Muscle layer of colon (tissue), 2 donors: ENCODE results near the gene IFITM1.
"Not testable (repeated sequence)": the region's sequence is repeated elsewhere in the genome, so short reads cannot be mapped to it uniquely, and the experiment has no call there.

ENCODE experiments used
- H3K27ac ChIP-seq: one replicate; pipeline ENCODE4 v1.7.0; 2013; ENCODE audit warnings: low read depth, mild to moderate bottlenecking, low read length, moderate library complexity
- H3K27me3 ChIP-seq, 2 donors: one replicate each; pipeline ENCODE4 v1.7.0; 2013; ENCODE audit warnings: low read length in 2 of 2, mild to moderate bottlenecking in 2 of 2; ENCODE audit not compliant: insufficient read depth in 2 of 2, control insufficient read depth in 1 of 2
- H3K36me3 ChIP-seq: one replicate; pipeline ENCODE4 v1.7.0; 2013; ENCODE audit warnings: mild to moderate bottlenecking, low read length; ENCODE audit not compliant: insufficient read depth
- H3K4me1 ChIP-seq: one replicate; pipeline ENCODE4 v1.7.0; 2013; ENCODE audit warnings: mild to moderate bottlenecking, low read length; ENCODE audit not compliant: insufficient read depth
- H3K4me3 ChIP-seq, 2 donors: one replicate each; pipeline ENCODE4 v1.7.0; 2013; ENCODE audit warnings: low read length in 2 of 2, low read depth in 1 of 2, mild to moderate bottlenecking in 1 of 2, moderate library complexity in 1 of 2
- H3K9ac ChIP-seq: one replicate; pipeline ENCODE4 v1.7.0; 2013; ENCODE audit warnings: low read length
- H3K9me3 ChIP-seq: one replicate; pipeline ENCODE4 v1.7.0; 2013; ENCODE audit warnings: mild to moderate bottlenecking, low read length
- donor health status: abdominal sarcoma.
- donor health status: Adenocarcinoma of cecum.

The IFITM1 gene

DNA sequence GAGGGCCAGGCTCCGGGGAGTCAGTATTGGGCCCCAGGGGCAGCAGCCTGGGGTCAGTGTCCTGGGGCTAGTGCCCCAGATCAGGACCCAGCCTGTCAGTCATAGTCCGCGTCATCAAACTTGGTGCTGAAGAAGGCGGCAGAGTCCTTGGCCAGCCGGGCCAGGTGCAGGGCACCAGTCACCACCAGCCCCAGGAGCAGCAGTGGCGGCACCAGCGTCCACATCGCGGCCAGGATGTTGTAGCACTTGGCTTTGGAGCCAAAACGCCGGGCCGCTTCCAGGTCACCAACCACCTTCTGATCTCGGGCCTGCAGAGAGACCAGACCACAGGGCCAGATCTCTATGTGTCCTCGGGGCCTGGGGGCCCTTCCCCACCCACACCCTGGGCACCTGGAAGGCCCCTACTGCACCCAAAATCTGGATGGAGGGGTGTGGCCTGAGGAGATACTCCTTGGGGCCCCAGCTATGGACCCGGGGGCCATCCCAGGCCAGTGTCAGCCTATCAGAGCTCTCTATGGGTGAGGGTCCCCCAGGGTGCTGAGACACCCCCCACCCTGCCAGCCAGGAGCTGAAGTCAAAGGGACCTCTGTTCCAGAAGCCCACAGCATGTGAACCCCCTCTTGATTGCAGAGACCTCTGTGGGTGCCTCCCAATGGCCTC is 15.3 kb upstream of the IFITM1 start:
- Histone ChIP-seq H3K9ac (no peak overlapping the region), H3K36me3 (no peaks in the 10 kb centered on the region), H3K9me3 (no peaks in the 10 kb centered on the region), H3K4me3 (no peak overlapping the region), H3K27ac (no peak overlapping the region), H3K4me1 (no peaks in the 10 kb centered on the region), H3K27me3 (peaks cover 6 to 42% of the 10 kb centered on the region in 2 donors)

- H3K4me1 ChIP-seq: no peaks in the 10 kb centered on the region
- H3K4me3 ChIP-seq: no peak within 1 kb of the TSS
- H3K9ac ChIP-seq: no peak within 1 kb of the TSS
- no peak within 1 kb of the TSS for H3K27ac ChIP-seq
- peaks cover 6 to 42% of the 10 kb centered on the region in 2 donors for H3K27me3 ChIP-seq
- no peaks in the 10 kb centered on the region for H3K36me3 ChIP-seq
- H3K9me3 ChIP-seq: no peaks in the 10 kb centered on the region
These were observed 14.6 kb upstream of the IFITM1 start, which contains the start of gene IFITM5 for GRCh38 chr11:299081-299891. IFITM5 (minus strand) TSS chr11:299526; CDS start chr11:299490, 36 bp downstream.

GRCh38 chr11:299951-300735 is 13.7 kb upstream of the IFITM1 start:
- no peak overlapping the region for H3K9ac ChIP-seq

DNA sequence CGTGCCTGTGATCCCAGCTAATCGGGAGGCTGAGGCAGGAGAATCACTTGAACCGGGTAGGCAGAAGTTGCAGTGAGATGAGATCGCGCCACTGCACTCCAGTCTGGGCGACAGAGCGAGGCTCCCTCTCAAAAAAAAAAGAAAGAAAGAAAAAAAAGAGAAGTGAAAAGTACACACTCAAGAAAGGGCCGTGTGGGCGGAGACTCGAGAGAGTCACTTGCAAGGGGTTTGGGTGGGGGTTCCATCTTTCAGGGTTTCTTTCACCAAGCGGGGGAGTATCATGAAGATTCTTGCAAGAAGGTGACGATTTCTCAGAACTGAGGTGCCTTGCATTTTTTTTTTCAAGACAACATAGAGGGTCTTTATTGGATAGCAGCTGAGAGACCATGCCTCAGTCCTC is 10.5 kb upstream of the IFITM1 start:
- no peak overlapping the region for H3K4me3 ChIP-seq

More at GRCh38 chr11:299951-300735, 13.7 kb upstream of the IFITM1 start:
- Histone ChIP-seq H3K27me3 (peaks cover 6 to 42% of the 10 kb centered on the region in 2 donors), H3K4me1 (peaks cover 5% of the 10 kb centered on the region), H3K4me3 (no peak overlapping the region), H3K9me3 (no peaks in the 10 kb centered on the region), H3K36me3 (no peaks in the 10 kb centered on the region), H3K27ac (no peak overlapping the region)

DNA sequence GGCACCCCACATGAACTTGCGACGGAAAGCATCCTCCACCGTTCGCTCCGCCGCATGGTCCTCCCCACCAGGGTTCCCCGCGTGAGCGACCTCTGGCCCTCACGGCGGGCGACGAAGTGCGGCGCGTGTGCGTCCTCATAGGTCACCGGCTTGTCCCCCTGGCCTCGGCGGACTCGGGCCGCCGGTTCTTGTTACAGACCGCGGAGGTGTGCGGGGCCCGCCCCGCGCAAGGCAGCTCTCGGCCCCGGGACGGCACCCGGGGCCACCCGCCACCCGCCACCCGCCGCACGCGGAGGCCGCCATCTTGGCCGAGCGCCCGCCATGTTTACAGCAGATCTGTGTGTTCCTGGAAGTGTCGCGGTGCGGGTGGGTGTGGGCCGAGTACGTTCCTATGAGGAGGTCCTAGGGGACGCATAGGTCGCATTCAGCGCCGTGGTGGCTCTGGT is 9.8 kb upstream of the IFITM1 start:
- no peak overlapping the region for H3K27ac ChIP-seq

More for the DNA sequence above, 10.5 kb upstream of the IFITM1 start:
- Histone ChIP-seq H3K27ac (no peak overlapping the region), H3K27me3 (peaks cover 6 to 20% of the 10 kb centered on the region in 2 donors), H3K9me3 (no peaks in the 10 kb centered on the region), H3K9ac (no peak overlapping the region), H3K36me3 (no peaks in the 10 kb centered on the region), H3K4me1 (peaks cover 6% of the 10 kb centered on the region)

DNA sequence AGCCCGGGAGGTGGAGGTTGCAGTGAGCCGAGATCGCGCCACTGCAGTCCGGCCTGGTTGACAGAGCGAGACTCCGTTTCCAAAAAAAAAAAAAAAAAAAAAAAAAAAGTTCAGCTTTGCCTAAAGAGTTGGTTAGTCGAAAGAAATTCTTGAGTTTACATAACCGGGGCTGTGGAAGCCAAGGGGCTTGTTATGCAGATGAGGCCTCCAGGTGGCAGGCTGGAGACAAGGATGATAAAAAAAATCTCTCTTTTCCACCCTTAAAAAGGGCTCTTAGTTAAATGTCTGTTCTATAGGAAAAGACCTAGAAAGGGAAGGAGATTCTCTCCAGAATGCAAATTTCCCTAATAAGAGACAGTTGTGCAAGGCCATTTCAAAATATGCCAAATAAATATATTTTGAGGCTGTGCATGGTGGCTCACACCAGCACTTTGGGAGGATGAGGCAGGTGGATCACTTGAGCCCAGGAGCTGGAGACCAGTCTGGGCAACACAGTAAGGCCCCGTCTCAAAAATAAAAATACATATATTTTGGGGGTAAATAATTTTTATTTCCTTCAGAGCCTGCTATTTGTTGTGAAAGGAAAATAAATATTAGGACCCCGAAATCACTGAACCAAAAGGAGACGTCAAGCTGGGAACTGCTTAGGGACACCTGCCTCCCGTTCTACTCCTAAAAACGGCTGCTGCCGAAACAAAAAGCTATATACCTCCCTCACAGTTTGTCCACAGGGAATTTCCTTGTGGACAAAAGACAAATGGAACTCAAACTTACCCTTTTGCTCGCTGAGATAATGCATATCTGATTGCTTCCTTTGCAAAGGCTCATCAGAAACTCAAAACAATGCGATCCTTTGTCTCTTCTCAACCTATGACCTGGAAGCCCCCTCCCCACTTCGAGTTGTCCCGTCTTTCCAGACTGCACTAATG is 8.7 kb upstream of the IFITM1 start:
- Histone ChIP-seq H3K4me3 (no peak overlapping the region), H3K27me3 (peaks cover 0 to 2% of the 10 kb centered on the region in 2 donors), H3K4me1 (peaks cover 12% of the 10 kb centered on the region), H3K36me3 (no peaks in the 10 kb centered on the region), H3K9ac (no peak overlapping the region), H3K9me3 (no peaks in the 10 kb centered on the region), H3K27ac (no peak overlapping the region)

More for the DNA sequence above, 9.8 kb upstream of the IFITM1 start:
- peaks cover 0 to 13% of the 10 kb centered on the region in 2 donors for H3K27me3 ChIP-seq
- H3K9ac ChIP-seq: no peak overlapping the region
- H3K4me1 ChIP-seq: peaks cover 6% of the 10 kb centered on the region
- no peak overlapping the region for H3K4me3 ChIP-seq
- H3K36me3 ChIP-seq: no peaks in the 10 kb centered on the region
- H3K9me3 ChIP-seq: no peaks in the 10 kb centered on the region

GRCh38 chr11:305844-306211 is 8.0 kb upstream of the IFITM1 start:
- H3K36me3 ChIP-seq: no peaks in the 10 kb centered on the region
- H3K27ac ChIP-seq: no peak overlapping the region
- no peaks in the 10 kb centered on the region for H3K9me3 ChIP-seq
- H3K4me3 ChIP-seq: no peak overlapping the region
- H3K4me1 ChIP-seq: peaks cover 12% of the 10 kb centered on the region
- no peak overlapping the region for H3K9ac ChIP-seq
- H3K27me3 ChIP-seq: no peaks in the 10 kb centered on the region

GRCh38 chr11:306645-307371 is 7.0 kb upstream of the IFITM1 start:
- no peaks in the 10 kb centered on the region for H3K36me3 ChIP-seq
- peaks cover 14% of the 10 kb centered on the region for H3K4me1 ChIP-seq
- H3K9ac ChIP-seq: no peak overlapping the region
- no peaks in the 10 kb centered on the region for H3K9me3 ChIP-seq
- no peak overlapping the region for H3K27ac ChIP-seq
- H3K27me3 ChIP-seq: no peaks in the 10 kb centered on the region
- H3K4me3 ChIP-seq: no peak overlapping the region

DNA sequence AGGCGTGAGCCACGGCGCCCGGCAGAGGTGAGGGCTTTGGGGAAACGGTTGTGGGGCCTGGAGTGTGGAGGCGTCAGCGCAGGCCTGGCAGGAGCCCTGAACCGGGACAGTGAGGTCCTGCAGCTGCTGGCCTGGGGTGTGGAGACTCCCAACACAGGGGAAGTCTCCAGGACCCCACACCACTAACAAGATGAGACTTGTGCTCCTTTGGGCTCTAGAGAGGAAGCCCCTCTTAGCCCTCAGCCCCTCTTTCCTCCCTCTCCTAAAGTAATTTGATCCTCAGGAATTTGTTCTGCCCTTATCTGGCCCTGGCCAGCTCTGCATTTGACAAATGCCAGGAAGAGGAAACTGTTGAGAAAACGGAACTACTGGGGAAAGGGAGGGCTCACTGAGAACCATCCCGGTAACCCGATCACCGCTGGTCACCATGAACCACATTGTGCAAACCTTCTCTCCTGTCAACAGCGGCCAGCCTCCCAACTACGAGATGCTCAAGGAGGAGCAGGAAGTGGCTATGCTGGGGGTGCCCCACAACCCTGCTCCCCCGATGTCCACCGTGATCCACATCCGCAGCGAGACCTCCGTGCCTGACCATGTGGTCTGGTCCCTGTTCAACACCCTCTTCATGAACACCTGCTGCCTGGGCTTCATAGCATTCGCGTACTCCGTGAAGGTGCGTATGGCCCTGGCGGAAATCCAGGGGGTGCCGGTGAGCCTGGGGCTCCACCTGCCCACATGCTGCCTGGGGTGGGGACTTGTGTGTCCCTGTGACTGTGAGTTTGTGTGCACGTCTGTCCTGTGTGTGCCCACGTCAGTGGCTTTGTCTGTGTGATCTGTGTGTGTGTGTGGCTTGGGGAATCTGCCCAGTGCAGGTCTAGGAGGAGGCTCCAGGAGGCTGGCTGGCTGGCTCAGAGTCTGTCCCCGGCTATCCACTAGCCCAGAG is 5.8 kb upstream of the IFITM1 start, which contains the start of gene IFITM2:
Gene IFITM2, plus strand, starts transcription at position 51 of the 943 bp plus-strand sequence. Its CDS starts 377 bp downstream, at position 428.
- Histone ChIP-seq H3K4me3 (peak within 1 kb of the TSS in 1 of 2 donors; percentile 53), H3K27ac (peak within 1 kb of the TSS; percentile 52), H3K4me1 (peaks cover 26% of the 10 kb centered on the region)
- H3K9ac ChIP-seq, H3K27me3 ChIP-seq, H3K36me3 ChIP-seq, H3K9me3 ChIP-seq: not testable (repeated sequence)
